PC-9 (cell line): Measurements from ENCODE around the gene ERVW-1. TPM values are rescaled to one million over a fixed set of nuclear protein-coding genes. Genes with fewer than 3 reads are reported as not detected.
"Not testable (repeated sequence)": the region's sequence is repeated elsewhere in the genome, so short reads cannot be mapped to it uniquely, and the experiment has no call there.

ENCODE experiments used
- BruUV-seq: library from RNA; stranded (reverse); fragments of 400-500 nt; replicated peaks from 2 replicates; lab custom pipeline; 2021; lab: Mats Ljungman, UMichigan
- CTCF ChIA-PET: fragments of 300-600 bp; sonication (Branson Sonifier 250); formaldehyde crosslinking; loops from one replicate; lab custom pipeline; 2022; ENCODE audit warnings: antibody characterized with exemption; lab: Charles Lee
- POLR2A ChIA-PET: fragments of 300-600 bp; sonication (Branson Sonifier 250); formaldehyde crosslinking; loops from one replicate; lab custom pipeline; 2022; ENCODE audit warnings: antibody characterized with exemption; ENCODE audit not compliant: unreplicated experiment; lab: Charles Lee
- DNase-seq, 2 experiments: peaks; one replicate each; pipeline versions ENCODE4 v3.0.0 to v3.0.0-alpha.2; 2015 to 2022; ENCODE audit warnings: mixed read lengths in 1 of 2
- H2AFZ ChIP-seq: fragments of 200-600 bp; sonication (generic); 2 replicates; pipeline ENCODE4 v1.8.1; 2017; ENCODE audit warnings: antibody characterized with exemption
- H3F3A ChIP-seq: fragments of 200-600 bp; sonication (generic); 2 replicates; pipeline ENCODE4 v1.8.1; 2017; ENCODE audit warnings: antibody characterized with exemption, mild to moderate bottlenecking, low read depth; ENCODE audit not compliant: insufficient read depth
- H3K27ac ChIP-seq: fragments of 200-600 bp; sonication (generic); 2 replicates; pipeline ENCODE4 v1.6.1; 2016; ENCODE audit warnings: mixed run types
- H3K27me3 ChIP-seq: fragments of 200-600 bp; sonication (generic); 2 replicates; pipeline ENCODE4 v1.6.1; 2016; ENCODE audit warnings: low read depth, mixed run types; ENCODE audit not compliant: insufficient read depth
- H3K36me3 ChIP-seq: fragments of 200-600 bp; sonication (generic); 2 replicates; pipeline ENCODE4 v1.6.1; 2016; ENCODE audit warnings: low read depth, mixed run types
- H3K4me1 ChIP-seq: fragments of 200-600 bp; sonication (generic); replicated peaks from 2 replicates; pipeline ENCODE4 v1.6.1; 2016; ENCODE audit warnings: mixed run types; ENCODE audit not compliant: insufficient read depth
- H3K4me2 ChIP-seq: fragments of 200-600 bp; sonication (generic); 2 replicates; pipeline ENCODE4 v1.6.1; 2017; ENCODE audit warnings: mixed run types
- H3K4me3 ChIP-seq: fragments of 200-600 bp; sonication (generic); 2 replicates; pipeline ENCODE4 v1.6.1; 2016; ENCODE audit warnings: mixed run types
- H3K79me2 ChIP-seq: fragments of 200-600 bp; sonication (generic); 2 replicates; pipeline ENCODE4 v1.6.1; 2017; ENCODE audit warnings: low read depth, mixed run types
- H3K9me2 ChIP-seq: fragments of 200-600 bp; sonication (generic); 2 replicates; pipeline ENCODE4 v1.8.1; 2017; ENCODE audit warnings: mild to moderate bottlenecking; ENCODE audit not compliant: insufficient read depth
- H3K9me3 ChIP-seq: fragments of 200-600 bp; sonication (generic); 2 replicates; pipeline ENCODE4 v1.8.1; 2016; ENCODE audit warnings: low read depth; ENCODE audit not compliant: insufficient read depth
- H4K20me1 ChIP-seq: fragments of 200-600 bp; sonication (generic); 2 replicates; pipeline ENCODE4 v1.8.1; 2017; ENCODE audit not compliant: insufficient read depth
- EZH2 ChIP-seq: fragments of 200-600 bp; sonication (generic); IDR thresholded peaks from 2 replicates; pipeline ENCODE4 v1.8.0; 2017; ENCODE audit warnings: antibody characterized with exemption, low read depth
- intact Hi-C: fragments of 100-400 bp; cut with micrococcal nuclease; formaldehyde crosslinking; loops from one replicate; pipeline ENCODE4 v1.10.0; 2022; ENCODE audit not compliant: unreplicated experiment
- total RNA-seq: library from RNA; stranded (reverse); gene quantifications from 2 replicates; pipeline ENCODE4 v1.2.3, GENCODE V29; 2021
- TF ChIP-seq, protein P1 (sequence below): fragments of 200-600 bp; sonication (generic); conservative IDR thresholded peaks from 2 replicates; pipeline ENCODE4 v1.6.1; 2017; ENCODE audit warnings: mixed run types, antibody characterized with exemption, mild to moderate bottlenecking, moderate library complexity

Gene ERVW-1
- total RNA-seq, 1 experiment from 2014 or later: not detected

DNA sequence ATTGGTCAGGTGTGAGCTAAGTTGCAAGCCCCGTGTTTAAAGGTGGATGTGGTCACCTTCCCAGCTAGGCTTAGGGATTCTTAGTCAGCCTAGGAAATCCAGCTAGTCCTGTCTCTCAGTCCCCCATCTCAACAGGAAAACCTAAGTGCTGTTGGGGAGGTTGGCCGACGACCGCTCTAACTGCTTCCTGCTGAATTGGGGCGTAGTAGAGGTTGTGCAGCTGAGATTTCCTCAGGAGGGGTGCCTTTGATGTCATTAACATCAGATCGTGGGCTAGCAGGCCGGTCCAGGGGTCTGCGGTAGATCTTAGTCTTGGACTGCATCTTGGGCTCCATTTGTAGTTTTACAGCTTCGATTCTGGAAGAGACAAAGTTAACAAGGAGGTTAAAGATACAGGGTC is 9.2 kb downstream of the ERVW-1 start:
- H2AFZ ChIP-seq, intact Hi-C loops, H3K36me3 ChIP-seq, POLR2A ChIA-PET, H3K79me2 ChIP-seq, H3K9me2 ChIP-seq, CTCF ChIA-PET, BruUV-seq, H4K20me1 ChIP-seq, DNase-seq, H3K27ac ChIP-seq, H3K9me3 ChIP-seq, H3K4me3 ChIP-seq, H3K27me3 ChIP-seq, H3K4me2 ChIP-seq: not testable (repeated sequence)
- Histone ChIP-seq H3F3A (peaks cover 12% of the 10 kb centered on the region; the same call in 1 of the 2 replicates), H3K4me1 (peaks cover 33% of the 10 kb centered on the region)

DNA sequence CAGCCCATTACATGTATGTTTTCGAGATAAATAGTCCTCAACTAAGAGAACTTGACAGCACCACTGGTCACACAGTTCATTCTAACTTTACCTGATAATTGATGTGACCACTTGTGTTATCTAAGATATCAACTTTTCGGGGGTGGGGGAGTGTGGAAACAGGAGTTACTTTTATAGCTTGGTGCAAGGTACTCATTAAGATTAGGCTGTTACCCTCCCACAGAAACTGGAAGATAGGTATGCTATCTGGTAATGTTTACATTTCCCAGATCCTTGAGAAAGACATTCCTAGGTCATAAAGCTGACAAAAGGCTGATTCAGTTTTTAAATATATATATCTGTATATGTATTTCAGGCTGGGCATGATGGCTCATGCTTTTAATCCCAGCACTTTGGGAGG is 11.1 kb downstream of the ERVW-1 start:
- intact Hi-C loops: no loop called here
- Histone ChIP-seq H3K4me3 (no peak overlapping the region), H3K4me2 (no peak overlapping the region), H3K27ac (no peak overlapping the region), H3K9me2 (no peaks in the 10 kb centered on the region), H2AFZ (no peak overlapping the region), H3K36me3 (no peaks in the 10 kb centered on the region), H3K27me3 (no peaks in the 10 kb centered on the region), H3F3A (peaks cover 7% of the 10 kb centered on the region; the same call in 1 of the 2 replicates), H3K4me1 (peaks cover 15% of the 10 kb centered on the region), H3K9me3 (no peaks in the 10 kb centered on the region), H4K20me1 (no peaks in the 10 kb centered on the region), H3K79me2 (no peaks in the 10 kb centered on the region)
- peak in 1 of 2 experiments; percentile 72 for DNase-seq
- POLR2A ChIA-PET: interaction anchor here (0.6 kb wide), 1 partner anchor 47 kb away, joined by 5 read pairs; no protein-coding TSS in a partner anchor
- TF ChIP-seq, protein P1, sequence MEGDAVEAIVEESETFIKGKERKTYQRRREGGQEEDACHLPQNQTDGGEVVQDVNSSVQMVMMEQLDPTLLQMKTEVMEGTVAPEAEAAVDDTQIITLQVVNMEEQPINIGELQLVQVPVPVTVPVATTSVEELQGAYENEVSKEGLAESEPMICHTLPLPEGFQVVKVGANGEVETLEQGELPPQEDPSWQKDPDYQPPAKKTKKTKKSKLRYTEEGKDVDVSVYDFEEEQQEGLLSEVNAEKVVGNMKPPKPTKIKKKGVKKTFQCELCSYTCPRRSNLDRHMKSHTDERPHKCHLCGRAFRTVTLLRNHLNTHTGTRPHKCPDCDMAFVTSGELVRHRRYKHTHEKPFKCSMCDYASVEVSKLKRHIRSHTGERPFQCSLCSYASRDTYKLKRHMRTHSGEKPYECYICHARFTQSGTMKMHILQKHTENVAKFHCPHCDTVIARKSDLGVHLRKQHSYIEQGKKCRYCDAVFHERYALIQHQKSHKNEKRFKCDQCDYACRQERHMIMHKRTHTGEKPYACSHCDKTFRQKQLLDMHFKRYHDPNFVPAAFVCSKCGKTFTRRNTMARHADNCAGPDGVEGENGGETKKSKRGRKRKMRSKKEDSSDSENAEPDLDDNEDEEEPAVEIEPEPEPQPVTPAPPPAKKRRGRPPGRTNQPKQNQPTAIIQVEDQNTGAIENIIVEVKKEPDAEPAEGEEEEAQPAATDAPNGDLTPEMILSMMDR: no peak
- TF ChIP-seq EZH2: no peak
- BruUV-seq: no TSS peak
- CTCF ChIA-PET: no interaction called here

DNA sequence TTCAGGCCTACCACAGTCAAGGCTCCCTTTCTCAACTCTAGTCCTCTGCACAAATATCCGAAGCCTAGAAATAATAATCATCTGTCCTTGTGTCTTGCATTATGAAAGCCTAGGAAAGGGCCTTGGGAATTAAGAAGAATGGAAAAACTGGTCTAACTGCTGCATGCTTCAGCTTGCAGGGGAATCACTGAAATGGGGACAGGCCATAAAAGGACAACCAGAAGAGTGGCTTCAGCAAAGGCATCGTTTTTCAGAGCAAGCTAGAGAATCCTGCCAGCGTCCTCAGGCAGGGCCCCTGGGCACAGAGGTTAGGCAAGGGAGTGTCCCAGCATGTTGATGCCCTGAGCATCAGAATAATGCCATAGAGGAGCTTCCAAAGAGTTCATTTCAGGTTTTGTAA is 13.2 kb downstream of the ERVW-1 start:
- H2AFZ ChIP-seq: 0 out of 2 replicates have a peak overlapping the region, but pooled peaks have one; percentile 57
- peak overlapping the region; percentile 52 for H3K27ac ChIP-seq
- no peaks in the 10 kb centered on the region for H3K79me2 ChIP-seq
- no peak for TF ChIP-seq EZH2
- TF ChIP-seq, protein P1: no peak
- no peaks in the 10 kb centered on the region for H3K36me3 ChIP-seq
- peak; percentile 18 to 63 for DNase-seq
- peaks cover 20% of the 10 kb centered on the region; the same call in 1 of the 2 replicates for H3F3A ChIP-seq
- no peak overlapping the region for H3K4me3 ChIP-seq
- POLR2A ChIA-PET: interaction anchor here (0.7 kb wide), 1 partner anchor 408 kb away, joined by 5 read pairs; no protein-coding TSS in a partner anchor
- peaks cover 33% of the 10 kb centered on the region for H3K4me1 ChIP-seq
- no peaks in the 10 kb centered on the region for H3K9me2 ChIP-seq
- H3K9me3 ChIP-seq: no peaks in the 10 kb centered on the region
- H3K4me2 ChIP-seq: peak overlapping the region; percentile 15
- H4K20me1 ChIP-seq: no peaks in the 10 kb centered on the region; the same call in 1 of the 2 replicates
- intact Hi-C loops: loop anchor here (5.0 kb wide), 2 partner anchors 63 to 768 kb away; partner anchors contain the start of genes PEX1, RBM48 and VPS50
- no peaks in the 10 kb centered on the region for H3K27me3 ChIP-seq
- CTCF ChIA-PET: interaction anchor here (0.6 kb wide), 1 partner anchor 287 kb away, joined by 3 read pairs; no protein-coding TSS in a partner anchor
- BruUV-seq: no TSS peak
